ENCODE measurements around the gene HLX. TPM values are rescaled to one million over a fixed set of nuclear protein-coding genes. Genes with fewer than 3 reads are reported as not detected.

HLX gene
- polyA plus RNA-seq, 6 donors from 2014 or later, result 0.92 to 3.5 (median 2.7) TPM; not detected in 1

DNA sequence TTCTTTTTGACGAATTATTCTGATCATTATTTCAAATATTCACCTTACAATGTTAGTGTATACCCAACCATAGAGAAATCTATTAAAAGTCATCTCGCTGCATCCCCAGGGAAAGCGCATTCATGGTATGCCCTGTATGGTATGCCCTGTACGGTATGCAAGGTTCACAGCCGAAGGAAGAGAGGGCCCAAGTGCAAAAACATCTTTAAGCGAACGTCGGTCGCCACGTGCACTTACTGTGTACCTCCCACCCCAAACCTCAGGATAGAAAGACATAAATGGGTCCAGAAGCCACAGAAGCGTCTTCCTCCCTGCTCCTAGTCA lies 14.4 kb downstream of the HLX start:
- Mint-ChIP-seq H3K36me3 (peaks cover 0 to 6% of the 10 kb centered on the region in 2 donors), H3K4me3 (peak overlapping the region; percentile 73 to 94 (median 88)), H3K9me3 (peaks cover 0 to 4% (median 0%) of the 10 kb centered on the region in 7 donors), H3K27ac (no peak overlapping the region), H3K27me3 (peaks cover 58 to 76% (median 62%) of the 10 kb centered on the region in 3 donors), H3K4me1 (peaks cover 33 to 43% (median 36%) of the 10 kb centered on the region in 3 donors)
- no peak for DNase-seq
- peak; percentile 38 to 44 for ATAC-seq (ENCODE audit: low read depth in 2 of 2)

DNA sequence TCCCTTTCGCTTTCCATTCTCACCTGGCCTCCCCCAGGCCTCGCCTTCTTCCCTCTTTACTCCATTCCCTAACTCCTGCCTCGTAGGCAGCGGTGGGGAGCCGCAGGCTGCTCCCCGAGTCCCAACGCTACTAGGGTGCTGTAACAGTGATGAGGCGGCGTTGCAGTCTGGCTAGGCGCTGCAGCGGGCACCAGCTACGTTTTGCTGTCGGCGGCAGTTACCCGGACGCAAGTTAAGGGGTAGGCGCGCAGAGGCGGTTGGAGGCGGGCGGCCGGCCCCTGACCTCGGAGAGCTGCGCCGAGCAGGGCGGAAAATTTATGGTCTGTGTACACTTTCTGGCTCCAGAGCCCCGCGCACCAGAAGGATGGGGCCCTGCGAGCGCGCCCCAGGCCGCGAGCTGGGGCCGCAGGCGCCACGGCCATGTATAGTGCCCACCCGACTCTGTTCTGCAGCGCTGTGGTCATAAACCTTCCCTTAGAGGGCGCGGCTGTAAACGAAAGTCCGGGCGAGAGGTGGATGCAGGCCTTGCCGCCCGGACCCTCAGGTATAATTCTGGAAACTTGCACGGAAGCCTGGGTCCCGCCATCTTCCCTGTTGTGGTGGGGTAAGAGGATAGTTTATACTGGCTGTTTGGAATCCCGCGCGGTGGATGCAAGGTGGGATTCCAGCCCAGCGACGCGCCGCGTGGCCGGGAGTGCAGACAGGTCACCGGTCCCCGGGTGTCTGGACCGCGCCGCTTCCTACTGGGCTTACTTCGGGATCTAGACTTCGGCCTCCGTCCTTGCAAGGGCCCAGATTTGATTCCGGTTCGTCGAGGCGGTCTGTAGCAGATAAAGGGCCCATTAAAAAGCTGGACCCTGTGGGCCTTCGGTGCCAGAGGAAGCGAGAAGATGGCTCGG lies 15.0 kb downstream of the HLX start:
- ATAC-seq (ENCODE audit: low read depth in 2 of 2) (peak; percentile 71 to 73), DNase-seq (peak; percentile 22)
- Mint-ChIP-seq H3K4me3 (peak overlapping the region; percentile 73 to 94 (median 88)), H3K4me1 (peaks cover 33 to 42% (median 35%) of the 10 kb centered on the region in 3 donors), H3K27me3 (peaks cover 51 to 70% (median 56%) of the 10 kb centered on the region in 3 donors), H3K36me3 (peaks cover 0 to 6% of the 10 kb centered on the region in 2 donors), H3K9me3 (peaks cover 0 to 4% (median 0%) of the 10 kb centered on the region in 7 donors), H3K27ac (peak overlapping the region in 1 of 6 donors; percentile 5)

DNA sequence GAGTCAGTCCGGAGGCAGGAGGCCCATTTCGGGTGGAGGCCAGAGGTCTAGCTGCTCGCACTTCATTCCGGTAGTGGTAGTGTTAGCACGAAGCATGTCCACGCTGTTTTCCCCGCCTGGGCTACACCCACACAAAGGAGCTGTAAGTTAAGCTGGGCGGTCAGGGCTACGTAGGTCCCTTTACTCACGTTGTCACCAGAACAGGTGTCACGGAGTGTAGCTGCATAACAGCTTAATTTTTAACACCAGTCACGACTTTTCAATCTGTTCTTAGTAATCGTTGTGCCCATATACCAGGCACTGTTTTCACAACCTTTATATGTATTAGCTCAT lies 15.6 kb downstream of the HLX start:
- H3K27me3 Mint-ChIP-seq, result peaks cover 45 to 64% (median 49%) of the 10 kb centered on the region in 3 donors
- H3K4me1 Mint-ChIP-seq, result peaks cover 33 to 42% (median 35%) of the 10 kb centered on the region in 3 donors
- H3K9me3 Mint-ChIP-seq, result peaks cover 0 to 4% (median 0%) of the 10 kb centered on the region in 7 donors
- ATAC-seq (ENCODE audit: low read depth in 2 of 2), result no peak
- no peak overlapping the region for H3K27ac Mint-ChIP-seq
- H3K36me3 Mint-ChIP-seq, result peaks cover 0 to 6% of the 10 kb centered on the region in 2 donors
- DNase-seq, result no peak
- H3K4me3 Mint-ChIP-seq, result peak overlapping the region in 5 of 8 donors; percentile 0 to 94 (median 37)

DNA sequence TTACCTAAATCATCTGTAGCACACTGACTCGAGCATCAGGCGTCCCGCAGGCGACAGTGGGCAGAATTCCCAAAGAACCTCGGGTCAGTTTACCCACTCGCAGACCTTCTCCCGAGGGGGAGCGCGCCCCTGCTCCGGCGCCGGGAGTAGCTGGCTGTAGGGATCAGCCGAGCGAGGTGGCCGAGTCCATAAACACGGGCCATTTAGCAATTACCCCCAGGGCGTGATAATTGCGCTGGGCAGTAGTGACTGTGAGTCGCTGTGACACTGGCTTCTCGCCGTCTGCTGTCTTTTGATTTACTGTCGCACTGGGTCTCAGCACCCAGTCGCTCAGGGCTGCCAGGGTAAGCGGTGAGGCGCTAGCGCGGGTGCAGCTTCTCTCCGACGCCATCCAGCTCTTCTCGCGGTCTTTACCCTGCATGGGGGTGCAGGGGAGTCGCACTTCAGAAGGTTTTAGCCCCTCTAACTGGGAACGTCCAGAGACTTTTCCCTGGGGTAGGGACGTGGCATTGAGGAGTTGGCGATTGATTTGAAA lies 16.2 kb downstream of the HLX start:
- Mint-ChIP-seq H3K36me3 (peaks cover 0 to 6% of the 10 kb centered on the region in 2 donors), H3K4me3 (peak overlapping the region in 1 of 8 donors; percentile 25), H3K9me3 (peaks cover 0 to 4% (median 0%) of the 10 kb centered on the region in 7 donors), H3K4me1 (peaks cover 32 to 40% (median 35%) of the 10 kb centered on the region in 3 donors), H3K27ac (no peak overlapping the region), H3K27me3 (peaks cover 44 to 64% (median 44%) of the 10 kb centered on the region in 3 donors)
- DNase-seq (no peak), ATAC-seq (ENCODE audit: low read depth in 2 of 2) (no peak)

DNA sequence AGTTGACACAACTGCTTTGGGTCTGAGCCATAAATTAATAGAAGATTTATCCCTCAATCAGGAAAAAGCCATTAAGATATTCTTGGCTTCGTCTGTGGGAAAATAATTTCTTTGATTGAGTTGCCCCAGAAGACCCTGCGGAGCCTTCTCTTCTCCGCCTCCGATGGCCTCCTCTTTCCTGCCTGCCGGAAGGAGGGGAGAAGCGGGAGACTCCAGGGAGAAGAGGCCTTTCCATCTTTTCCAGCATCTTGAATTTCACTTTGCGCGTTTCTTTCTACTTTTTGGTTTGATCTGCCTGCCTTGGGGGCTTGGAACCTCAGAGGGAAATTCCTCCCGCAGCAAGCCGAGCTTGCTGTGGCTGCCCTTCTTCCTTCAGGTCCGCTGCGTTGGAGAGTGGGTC lies 16.8 kb downstream of the HLX start:
- no peak overlapping the region for H3K4me3 Mint-ChIP-seq
- no peak for ATAC-seq (ENCODE audit: low read depth in 2 of 2)
- H3K9me3 Mint-ChIP-seq, result peaks cover 0 to 4% (median 0%) of the 10 kb centered on the region in 7 donors
- H3K4me1 Mint-ChIP-seq, result peaks cover 26 to 34% (median 29%) of the 10 kb centered on the region in 3 donors
- DNase-seq, result no peak
- peaks cover 0 to 6% of the 10 kb centered on the region in 2 donors for H3K36me3 Mint-ChIP-seq
- peaks cover 37 to 63% (median 42%) of the 10 kb centered on the region in 3 donors for H3K27me3 Mint-ChIP-seq
- no peak overlapping the region for H3K27ac Mint-ChIP-seq

DNA sequence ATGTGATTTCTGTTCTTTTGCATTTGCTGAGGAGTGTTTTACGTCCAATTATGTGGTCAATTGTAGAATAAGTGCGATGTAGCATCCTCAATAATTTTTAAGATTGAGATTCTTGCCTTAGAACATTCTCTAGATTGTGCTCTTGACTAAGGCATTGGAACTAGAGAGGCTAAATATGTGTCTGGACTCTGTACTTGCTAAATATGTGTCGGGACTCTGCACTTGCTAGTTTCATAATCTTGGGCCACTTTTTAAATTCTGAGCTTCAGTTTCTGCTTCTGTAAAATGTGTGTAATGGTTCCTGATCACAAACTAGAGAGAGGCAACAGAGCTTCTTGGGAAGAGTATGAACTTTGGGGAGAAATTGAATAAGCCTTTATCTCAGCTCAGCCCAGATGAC lies 21.6 kb downstream of the HLX start:
- no peak overlapping the region for H3K4me3 Mint-ChIP-seq
- no peaks in the 10 kb centered on the region for H3K36me3 Mint-ChIP-seq
- DNase-seq (no peak), ATAC-seq (ENCODE audit: low read depth in 2 of 2) (no peak)
- peaks cover 0 to 2% (median 0%) of the 10 kb centered on the region in 7 donors for H3K9me3 Mint-ChIP-seq
- H3K27me3 Mint-ChIP-seq, result peaks cover 7 to 24% (median 19%) of the 10 kb centered on the region in 3 donors
- no peaks in the 10 kb centered on the region for H3K4me1 Mint-ChIP-seq
- no peak overlapping the region for H3K27ac Mint-ChIP-seq

DNA sequence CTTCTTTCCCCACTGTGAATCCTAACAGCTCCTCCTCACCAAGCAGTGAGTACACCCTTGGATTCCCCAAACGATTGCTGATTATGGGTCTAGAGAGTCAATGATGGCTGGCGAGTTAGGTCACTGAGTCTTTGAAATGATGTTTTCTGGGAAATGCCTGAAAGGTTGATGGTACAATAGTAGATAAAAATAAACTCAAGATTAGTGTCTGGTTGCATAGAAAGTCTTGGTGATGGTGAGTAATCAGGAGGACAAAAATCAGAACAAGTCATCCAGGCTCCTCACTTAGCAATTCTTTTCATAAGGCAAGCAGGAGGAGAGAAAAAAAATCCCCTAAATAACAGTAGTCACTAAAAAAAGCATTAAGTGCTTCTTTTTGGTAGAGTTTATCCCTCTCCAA lies 22.6 kb downstream of the HLX start:
- Mint-ChIP-seq H3K27me3 (peaks cover 7 to 29% (median 27%) of the 10 kb centered on the region in 3 donors), H3K4me1 (no peaks in the 10 kb centered on the region), H3K4me3 (no peak overlapping the region), H3K9me3 (peaks cover 0 to 2% (median 0%) of the 10 kb centered on the region in 7 donors), H3K27ac (no peak overlapping the region), H3K36me3 (no peaks in the 10 kb centered on the region)
- ATAC-seq (ENCODE audit: low read depth in 2 of 2), result no peak
- DNase-seq, result no peak

DNA sequence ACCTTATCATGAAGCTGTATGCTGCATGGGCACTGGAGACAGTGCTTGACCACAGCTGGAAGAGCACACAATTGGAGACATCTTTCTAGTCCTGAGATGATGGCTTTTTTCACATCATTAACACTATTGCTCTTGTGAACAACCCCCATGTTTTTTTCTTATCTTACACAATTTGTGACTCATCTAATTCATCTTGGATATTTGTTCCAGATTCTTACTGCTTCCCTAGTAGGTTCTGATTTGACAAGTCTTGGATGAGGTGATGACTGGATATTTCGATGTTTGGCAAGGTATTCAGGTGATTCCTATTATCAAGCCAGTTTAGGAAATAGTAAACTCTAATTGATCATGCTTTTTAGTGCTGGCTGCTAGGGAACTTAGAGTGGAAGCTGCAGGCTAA lies 23.7 kb downstream of the HLX start:
- H3K9me3 Mint-ChIP-seq, result peaks cover 0 to 2% (median 0%) of the 10 kb centered on the region in 7 donors
- ATAC-seq (ENCODE audit: low read depth in 2 of 2) (no peak), DNase-seq (no peak)
- no peak overlapping the region for H3K4me3 Mint-ChIP-seq
- H3K4me1 Mint-ChIP-seq, result no peaks in the 10 kb centered on the region
- no peaks in the 10 kb centered on the region for H3K36me3 Mint-ChIP-seq
- H3K27me3 Mint-ChIP-seq, result peaks cover 6 to 35% (median 27%) of the 10 kb centered on the region in 3 donors
- H3K27ac Mint-ChIP-seq, result no peak overlapping the region

DNA sequence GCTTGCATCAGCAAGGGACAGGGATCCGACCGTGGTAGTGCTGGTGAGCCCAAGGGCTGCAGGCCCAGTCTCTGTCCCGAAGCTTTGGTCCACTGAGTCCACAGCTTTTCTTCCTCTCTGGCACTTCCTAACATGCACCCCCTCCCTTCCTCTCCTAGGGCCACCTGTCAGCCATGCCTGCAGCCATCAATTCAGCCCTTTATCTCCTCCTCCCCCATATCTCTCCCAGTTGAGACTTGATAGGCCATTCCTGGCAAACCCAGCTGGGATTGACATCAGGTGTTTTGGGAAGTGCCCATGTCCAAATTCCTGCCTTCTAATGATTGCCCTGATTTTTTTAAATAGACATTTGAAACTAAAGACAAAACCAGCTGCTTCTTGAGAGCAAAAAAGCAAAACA lies 25.6 kb downstream of the HLX start:
- H3K9me3 Mint-ChIP-seq, result no peaks in the 10 kb centered on the region
- H3K27me3 Mint-ChIP-seq, result peaks cover 3 to 35% (median 27%) of the 10 kb centered on the region in 3 donors
- H3K27ac Mint-ChIP-seq, result no peak overlapping the region
- ATAC-seq (ENCODE audit: low read depth in 2 of 2) (no peak), DNase-seq (no peak)
- no peak overlapping the region for H3K4me3 Mint-ChIP-seq
- no peaks in the 10 kb centered on the region for H3K36me3 Mint-ChIP-seq
- H3K4me1 Mint-ChIP-seq, result peaks cover 6 to 11% (median 6%) of the 10 kb centered on the region in 3 donors

DNA sequence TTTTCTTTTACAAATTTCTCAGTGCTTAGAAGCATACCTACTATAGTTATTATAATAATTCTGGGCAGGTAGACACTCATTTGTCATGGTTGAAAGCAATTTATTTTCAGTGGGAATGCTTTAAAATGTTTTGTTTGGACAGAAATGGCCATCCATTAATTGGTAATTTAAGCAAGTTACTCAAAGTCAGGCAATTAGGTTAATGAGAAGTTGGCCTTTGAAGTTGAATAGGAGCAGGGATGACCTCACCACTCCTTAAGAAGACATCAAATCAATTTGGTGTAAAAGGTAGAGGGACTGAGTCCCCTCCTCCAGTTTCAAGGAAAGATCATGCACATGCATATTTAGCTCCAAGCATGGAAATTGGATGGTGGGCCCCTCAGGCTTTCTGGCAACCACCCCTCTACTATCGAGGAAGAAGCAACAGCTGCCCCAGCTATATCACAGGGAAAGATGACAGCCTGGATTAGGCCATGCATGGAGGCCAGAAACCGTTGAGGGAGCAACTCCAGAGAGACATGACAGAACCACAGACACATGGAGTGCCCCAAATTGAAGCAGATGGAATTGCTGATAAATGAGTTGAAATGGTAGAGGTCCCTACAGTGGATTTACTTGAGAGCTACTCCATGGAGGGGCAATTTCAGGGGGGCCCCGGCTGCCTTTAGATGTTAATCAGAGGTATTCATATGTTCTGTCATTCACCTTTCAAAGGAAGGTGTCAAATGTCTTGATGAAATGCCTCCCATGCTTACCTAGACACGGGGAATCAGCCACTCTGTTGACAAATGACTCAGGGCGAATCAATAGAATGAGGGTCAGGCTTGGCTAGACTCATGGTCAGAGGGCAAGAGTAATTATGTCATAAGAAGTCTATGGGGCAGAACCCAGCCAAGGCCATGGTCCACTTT lies 26.7 kb downstream of the HLX start:
- Mint-ChIP-seq H3K36me3 (no peaks in the 10 kb centered on the region), H3K27ac (no peak overlapping the region), H3K4me3 (no peak overlapping the region), H3K27me3 (peaks cover 3 to 27% (median 17%) of the 10 kb centered on the region in 3 donors), H3K9me3 (no peaks in the 10 kb centered on the region), H3K4me1 (peaks cover 6 to 11% (median 6%) of the 10 kb centered on the region in 3 donors)
- DNase-seq, result no peak
- no peak for ATAC-seq (ENCODE audit: low read depth in 2 of 2)

DNA sequence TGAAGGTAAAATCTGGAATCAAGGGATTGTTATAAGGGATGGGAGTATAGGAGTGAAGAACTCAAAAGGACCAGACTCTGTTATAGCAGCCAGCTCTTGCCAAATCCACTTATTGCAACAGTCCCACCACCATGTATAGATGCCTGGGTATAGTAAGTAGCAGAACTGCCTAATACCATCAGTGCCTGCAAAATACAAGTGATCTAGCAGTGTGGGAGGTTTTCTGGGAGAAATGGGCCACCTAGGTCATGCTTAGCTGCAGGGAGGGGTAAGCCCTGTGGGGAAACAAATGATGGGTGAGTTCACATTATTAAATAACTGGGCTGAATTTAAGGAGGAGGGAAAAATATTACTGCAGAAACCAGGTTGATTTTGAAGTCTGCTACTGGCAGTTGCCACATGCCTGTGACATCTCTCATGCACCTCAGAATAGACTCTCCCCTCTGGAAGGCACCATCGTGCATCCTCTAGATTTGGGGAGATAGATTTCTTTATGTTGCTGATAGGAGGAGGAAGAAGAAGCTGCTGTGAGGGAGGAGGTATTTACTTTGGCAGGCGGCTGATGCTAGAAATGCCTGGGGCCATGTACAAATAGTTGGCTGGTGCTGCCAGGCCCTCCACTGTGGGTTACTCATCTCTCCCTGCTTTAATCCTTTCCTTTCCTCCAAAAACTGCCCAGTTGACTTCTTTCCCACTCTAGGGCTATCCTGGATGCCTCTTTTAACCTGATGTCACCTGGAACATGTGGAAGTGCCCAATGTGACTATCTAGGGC lies 27.5 kb downstream of the HLX start:
- DNase-seq, result no peak
- Mint-ChIP-seq H3K4me1 (peaks cover 6 to 11% (median 6%) of the 10 kb centered on the region in 3 donors), H3K27me3 (peaks cover 2 to 26% (median 16%) of the 10 kb centered on the region in 3 donors), H3K27ac (peak overlapping the region in 1 of 6 donors; percentile 66), H3K36me3 (no peaks in the 10 kb centered on the region), H3K9me3 (no peaks in the 10 kb centered on the region), H3K4me3 (no peak overlapping the region)
- no peak for ATAC-seq (ENCODE audit: low read depth in 2 of 2)

DNA sequence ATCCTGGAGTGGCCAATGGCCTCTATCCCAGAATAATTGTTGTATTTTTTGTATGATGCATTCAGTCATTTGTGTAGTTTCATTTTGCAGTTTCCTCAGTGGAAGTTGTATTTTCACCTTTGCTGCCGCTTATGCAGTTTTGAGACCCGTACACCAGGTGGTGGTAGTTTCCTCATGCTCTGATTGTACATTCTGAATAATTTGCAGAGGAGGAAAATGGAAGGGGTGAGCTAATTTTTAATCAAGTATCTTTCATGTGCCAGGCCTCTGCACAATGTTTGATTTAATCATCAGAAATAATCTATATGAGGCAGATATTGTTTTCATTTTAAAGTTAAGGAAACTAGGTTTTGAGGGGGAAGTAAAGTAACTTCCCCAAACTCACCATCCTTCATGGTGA lies 29.5 kb downstream of the HLX start:
- Mint-ChIP-seq H3K4me3 (no peak overlapping the region), H3K27ac (peak overlapping the region in 1 of 6 donors; percentile 76), H3K9me3 (no peaks in the 10 kb centered on the region), H3K27me3 (peaks cover 0 to 26% (median 14%) of the 10 kb centered on the region in 3 donors), H3K4me1 (peaks cover 6 to 11% (median 6%) of the 10 kb centered on the region in 3 donors), H3K36me3 (no peaks in the 10 kb centered on the region)
- ATAC-seq (ENCODE audit: low read depth in 2 of 2) (peak in 1 of 2 donors; percentile 58), DNase-seq (no peak)

Data from naive B cell (primary cell).